HT-29 (cell line): ENCODE results near the gene ERAS. TPM values are rescaled to one million over a fixed set of nuclear protein-coding genes. Genes with fewer than 3 reads are reported as not detected.

Source experiments
- DNase-seq: peaks from one replicate; pipeline ENCODE4 v3.0.0-alpha.2; 2015; ENCODE audit warnings: low spot score
- total RNA-seq: library from RNA; depleted of rRNA; stranded (reverse); fragments of >200 nt; shearing (Covaris generic); gene quantifications from 2 replicates; pipeline ENCODE4 v1.2.3, GENCODE V29; 2014; rRNA removed

ERAS gene, protein sequence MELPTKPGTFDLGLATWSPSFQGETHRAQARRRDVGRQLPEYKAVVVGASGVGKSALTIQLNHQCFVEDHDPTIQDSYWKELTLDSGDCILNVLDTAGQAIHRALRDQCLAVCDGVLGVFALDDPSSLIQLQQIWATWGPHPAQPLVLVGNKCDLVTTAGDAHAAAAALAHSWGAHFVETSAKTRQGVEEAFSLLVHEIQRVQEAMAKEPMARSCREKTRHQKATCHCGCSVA
- total RNA-seq, result not detected in 2 replicates

GRCh38 chrX:48826135-48826875 is at the start of gene ERAS:
ERAS (plus strand) TSS chrX:48826513; CDS start chrX:48829124, 2,611 bp downstream.
- DNase-seq, result no peak

GRCh38 chrX:48776818-48777439 is 49.4 kb upstream of the ERAS start:
- no peak for DNase-seq

DNA sequence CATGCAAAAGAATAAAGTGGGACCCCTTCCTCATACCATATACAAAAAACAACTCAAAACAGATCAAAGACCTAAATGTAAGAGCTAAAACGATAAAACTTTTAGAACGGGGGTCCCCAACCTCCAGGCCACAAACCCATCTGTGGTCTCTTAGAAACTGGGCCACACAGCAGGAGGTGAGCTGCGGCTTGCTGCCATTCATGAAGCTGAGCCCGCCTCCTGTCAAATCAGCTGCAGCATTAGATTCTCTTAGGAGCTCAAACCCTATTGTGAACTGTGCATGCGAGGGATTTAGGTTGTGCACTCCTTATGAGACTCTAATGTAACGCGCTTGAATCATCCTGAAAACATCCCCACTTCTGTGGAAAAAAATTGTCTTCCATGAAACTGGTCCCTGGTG is 46.9 kb upstream of the ERAS start:
- DNase-seq, result no peak

GRCh38 chrX:48781705-48782104 is 44.6 kb upstream of the ERAS start:
- no peak for DNase-seq

DNA sequence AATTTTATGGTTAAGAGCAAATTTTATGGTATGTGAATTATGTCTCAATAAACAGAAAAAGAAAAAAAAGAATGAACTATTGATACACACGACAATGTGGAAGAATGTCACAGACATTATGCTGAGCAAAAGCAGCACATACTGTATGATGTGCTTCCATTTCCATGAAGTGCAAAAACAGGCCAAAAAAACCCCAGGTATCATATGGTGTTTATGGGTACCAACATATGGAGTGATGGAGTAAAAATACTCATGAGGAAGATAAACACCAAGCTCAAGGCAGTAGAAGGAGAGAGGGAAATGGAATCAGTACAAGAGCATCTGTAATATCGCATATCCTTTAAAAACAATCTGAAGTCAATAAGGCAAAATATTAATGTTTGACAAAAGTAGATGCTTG is 44.1 kb upstream of the ERAS start:
- DNase-seq, result no peak

DNA sequence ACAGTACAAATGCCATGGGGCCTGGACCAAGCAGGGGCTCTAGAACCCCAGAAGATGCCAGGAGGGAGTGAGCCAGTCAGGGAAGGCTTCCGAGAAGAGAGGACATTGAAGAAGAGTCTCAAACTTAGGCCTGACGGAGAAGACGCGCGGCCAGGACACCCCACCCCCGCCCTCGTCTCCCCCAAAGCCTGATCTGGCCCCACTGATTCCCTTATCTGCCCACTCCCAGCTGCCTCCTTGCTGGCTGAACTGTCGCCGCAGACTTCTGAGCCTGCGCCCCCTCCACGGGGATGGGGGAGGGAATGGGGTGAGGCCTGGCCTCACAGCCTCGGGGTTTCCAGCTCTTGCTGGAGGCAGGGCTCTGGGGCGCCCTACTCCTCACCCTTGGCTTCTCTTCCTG is 43.5 kb upstream of the ERAS start:
- no peak for DNase-seq

DNA sequence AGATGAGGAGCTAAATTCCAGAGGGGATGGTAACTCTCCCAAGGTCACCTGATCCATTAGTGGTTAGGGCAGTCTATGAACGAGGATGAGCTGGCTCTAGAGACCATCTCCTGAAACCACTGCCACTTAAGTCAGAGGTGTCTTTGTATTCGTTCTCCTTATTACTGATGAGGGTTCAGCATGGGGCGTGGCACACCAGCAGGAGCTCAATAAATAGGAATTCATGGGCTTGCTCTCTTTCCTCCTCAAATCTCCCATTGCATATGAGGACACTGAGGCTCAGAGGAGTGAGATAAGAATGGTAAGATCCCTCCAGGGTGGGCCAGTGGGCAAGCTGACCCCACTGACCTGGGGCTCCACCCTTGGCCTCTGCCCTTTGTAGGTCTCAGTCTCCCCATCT is 41.6 kb upstream of the ERAS start:
- no peak for DNase-seq

- DNase-seq, result no peak
These were observed 41.1 kb upstream of the ERAS start for GRCh38 chrX:48785186-48785539.

DNA sequence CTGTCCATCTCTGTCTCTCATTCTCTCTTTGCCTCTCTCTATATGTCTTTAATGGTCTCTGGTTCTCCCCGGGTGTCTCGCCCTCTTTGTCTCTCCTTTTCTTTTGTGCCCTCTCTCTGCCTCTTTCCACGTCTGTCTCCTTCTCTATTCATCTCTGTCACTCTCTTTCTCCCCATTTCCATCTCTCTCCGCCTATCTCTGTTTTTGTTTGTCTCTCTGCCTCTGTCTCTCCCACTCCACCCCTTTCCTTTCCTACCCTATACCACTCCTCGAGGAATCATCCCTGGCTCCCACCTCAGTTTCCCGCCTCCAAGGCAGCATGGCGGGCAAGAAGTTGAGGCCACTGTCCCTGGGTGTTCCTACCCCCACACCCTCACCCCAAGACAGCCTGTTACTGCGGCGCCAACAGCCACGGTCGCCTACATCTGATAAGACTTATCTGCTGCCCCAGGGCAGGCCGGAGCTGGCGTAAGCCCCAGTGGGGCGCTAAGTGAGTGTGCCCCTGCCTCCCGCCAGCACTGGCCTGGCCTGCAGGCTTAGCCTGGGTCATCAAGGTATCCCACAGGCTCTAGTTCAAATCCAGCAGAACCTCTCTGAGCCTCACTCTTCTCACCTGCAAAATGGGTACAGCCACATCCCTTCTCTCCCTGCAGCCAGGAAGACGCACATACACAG is 40.6 kb upstream of the ERAS start:
- no peak for DNase-seq

GRCh38 chrX:48786341-48786800 is 39.9 kb upstream of the ERAS start, which contains the start of gene GATA1:
GATA1 (plus strand) TSS chrX:48786590; CDS start chrX:48791110, 4,520 bp downstream.
- DNase-seq, result no peak

- DNase-seq, result no peak
These were observed 39.3 kb upstream of the ERAS start for GRCh38 chrX:48786825-48787504.

DNA sequence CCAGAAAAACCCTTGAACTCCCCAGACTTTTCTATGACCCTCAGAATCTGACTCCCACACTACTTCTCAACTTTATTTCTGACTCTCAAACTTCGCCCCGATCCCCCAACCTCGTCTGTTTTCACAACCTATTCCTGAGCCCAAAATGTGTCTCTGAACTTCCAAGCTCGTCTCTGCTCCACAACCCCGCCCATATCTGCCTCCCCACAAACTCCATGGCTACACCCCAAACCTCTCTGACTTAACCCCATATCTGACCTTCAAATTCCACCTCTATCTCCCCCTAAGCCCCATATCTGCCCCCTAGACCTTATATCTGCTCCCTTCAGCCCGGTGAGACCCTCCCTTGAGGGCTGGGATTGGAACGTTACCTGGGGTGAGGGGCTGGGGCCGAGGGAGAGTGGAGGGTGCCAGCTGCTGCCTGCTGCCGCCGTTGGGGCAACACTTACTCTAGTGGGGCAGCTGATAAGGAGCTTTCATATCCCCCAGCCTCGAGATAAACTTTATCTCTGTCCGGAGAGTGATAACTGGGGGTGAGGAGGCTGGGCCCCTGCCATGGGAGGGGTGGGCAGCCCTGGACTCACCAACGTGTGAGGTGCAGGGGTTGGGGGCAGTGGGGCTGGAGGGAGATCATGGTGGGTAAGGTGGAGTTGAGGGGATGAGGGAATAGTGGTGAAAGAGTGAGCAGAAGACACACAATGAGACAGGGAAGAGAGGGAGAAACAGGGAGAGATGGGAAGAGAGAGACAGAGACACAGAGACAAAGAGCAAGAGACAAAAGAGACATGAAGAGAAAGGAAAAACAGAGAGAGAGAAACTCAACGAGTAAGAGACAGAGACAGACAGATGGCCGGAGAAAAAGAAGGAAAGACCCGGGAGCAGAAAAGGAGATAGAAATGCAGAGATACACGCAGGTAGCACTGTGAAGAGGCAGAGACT is 38.5 kb upstream of the ERAS start:
- DNase-seq, result no peak

GRCh38 chrX:48789366-48790220 is 36.7 kb upstream of the ERAS start:
- DNase-seq, result no peak

GRCh38 chrX:48790477-48790876 is 35.8 kb upstream of the ERAS start:
- DNase-seq, result no peak

DNA sequence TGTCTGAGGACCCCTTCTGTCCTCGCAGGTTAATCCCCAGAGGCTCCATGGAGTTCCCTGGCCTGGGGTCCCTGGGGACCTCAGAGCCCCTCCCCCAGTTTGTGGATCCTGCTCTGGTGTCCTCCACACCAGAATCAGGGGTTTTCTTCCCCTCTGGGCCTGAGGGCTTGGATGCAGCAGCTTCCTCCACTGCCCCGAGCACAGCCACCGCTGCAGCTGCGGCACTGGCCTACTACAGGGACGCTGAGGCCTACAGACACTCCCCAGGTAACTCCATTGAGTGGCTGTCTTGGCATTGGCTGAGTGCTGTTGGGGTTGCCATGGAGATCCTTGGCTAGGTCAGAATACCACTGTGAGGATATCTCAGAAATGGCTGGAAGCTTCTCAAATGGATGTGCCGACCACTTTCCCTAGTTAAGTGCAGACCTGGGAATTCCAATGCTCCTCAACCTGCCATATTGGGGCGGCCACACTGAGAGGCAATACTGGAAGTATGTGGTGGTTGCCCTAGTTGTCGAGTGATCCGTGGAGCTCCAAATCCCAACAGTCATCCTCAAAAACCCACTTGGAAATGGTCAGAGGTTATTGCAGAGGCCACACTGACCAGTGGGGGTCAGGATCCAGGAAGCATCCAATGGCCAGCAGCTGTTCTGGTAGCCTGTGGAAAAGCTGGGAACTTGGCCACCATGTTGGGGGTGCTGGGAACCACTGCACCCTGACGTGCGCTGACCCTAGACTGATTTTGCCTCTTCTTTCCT is 35.1 kb upstream of the ERAS start:
- DNase-seq, result no peak

GRCh38 chrX:48792219-48792618 is 34.1 kb upstream of the ERAS start:
- no peak for DNase-seq

DNA sequence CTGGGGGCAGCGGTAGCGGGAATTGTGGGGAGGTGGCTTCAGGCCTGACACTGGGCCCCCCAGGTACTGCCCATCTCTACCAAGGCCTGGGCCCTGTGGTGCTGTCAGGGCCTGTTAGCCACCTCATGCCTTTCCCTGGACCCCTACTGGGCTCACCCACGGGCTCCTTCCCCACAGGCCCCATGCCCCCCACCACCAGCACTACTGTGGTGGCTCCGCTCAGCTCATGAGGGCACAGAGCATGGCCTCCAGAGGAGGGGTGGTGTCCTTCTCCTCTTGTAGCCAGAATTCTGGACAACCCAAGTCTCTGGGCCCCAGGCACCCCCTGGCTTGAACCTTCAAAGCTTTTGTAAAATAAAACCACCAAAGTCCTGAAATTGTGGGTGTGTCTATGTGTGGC is 32.4 kb upstream of the ERAS start:
- DNase-seq, result no peak

DNA sequence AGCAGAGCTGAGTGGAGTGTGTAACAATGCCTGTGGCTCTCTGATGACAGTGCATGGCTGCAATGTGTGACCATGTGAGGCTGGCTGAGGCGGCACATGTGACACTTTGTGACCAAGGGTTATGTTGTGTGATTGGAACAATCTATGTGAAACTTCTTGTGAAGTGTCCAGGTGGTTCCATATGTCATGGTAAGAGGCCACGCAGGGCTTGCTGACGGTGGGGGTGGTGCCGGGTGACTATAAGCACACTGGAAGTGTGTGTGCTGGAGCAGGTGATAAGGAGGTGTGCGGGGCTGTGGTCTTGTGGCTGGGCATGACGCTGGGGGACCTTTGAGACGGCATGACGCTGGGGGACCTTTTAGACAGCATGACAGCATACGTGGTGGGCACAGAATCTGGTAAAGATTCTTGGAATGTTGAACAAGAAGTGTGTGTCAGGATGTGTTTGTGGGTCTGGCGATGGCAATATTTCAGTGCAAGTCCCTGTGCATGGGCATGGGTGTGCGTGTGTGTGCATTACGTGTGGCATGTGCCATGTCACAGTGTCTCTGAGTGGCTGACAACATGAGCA is 31.9 kb upstream of the ERAS start:
- DNase-seq, result no peak
